HG03045 (cell line): Measurements from ENCODE around the gene OR8K3.

ENCODE experiments used
- ATAC-seq: cut with Tn5 transposase; IDR thresholded peaks from one replicate; pipeline ENCODE4 v1.9.1; 2021; ENCODE audit warnings: mild to moderate bottlenecking, moderate library complexity; ENCODE audit not compliant: unreplicated experiment

The OR8K3 gene

DNA sequence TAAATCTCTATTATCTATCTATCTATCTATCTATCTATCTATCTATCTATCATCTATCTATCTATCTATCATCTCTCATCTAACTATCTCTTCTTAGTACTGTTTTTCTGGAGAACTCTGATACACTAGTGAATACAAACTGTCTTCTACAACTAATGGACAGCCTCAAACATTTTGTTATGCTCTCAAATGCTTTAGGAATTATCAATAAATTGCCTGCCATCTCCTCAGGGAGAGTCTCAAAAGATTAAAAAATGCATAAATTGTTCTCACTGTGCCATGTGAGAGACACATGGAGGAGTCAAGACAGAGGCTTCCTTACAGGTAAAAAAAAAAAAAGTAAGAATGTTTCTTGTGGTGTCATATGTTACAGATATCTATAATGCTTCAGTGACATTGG, at the start of gene OR8K3:
Gene OR8K3, plus strand, starts transcription at position 301 of the 400 bp plus-strand sequence. CDS start 3,163 bp downstream, outside the sequence.
- no peak for ATAC-seq

GRCh38 chr11:56271092-56271491, 43.9 kb upstream of the OR8K3 start:
- ATAC-seq, result no peak

- ATAC-seq, result no peak
Measured at GRCh38 chr11:56273854-56274253, 41.1 kb upstream of the OR8K3 start, which contains the start of gene OR5T1. Gene OR5T1 (plus strand): TSS chr11:56274154. CDS start chr11:56275639, 1,485 bp downstream.

DNA sequence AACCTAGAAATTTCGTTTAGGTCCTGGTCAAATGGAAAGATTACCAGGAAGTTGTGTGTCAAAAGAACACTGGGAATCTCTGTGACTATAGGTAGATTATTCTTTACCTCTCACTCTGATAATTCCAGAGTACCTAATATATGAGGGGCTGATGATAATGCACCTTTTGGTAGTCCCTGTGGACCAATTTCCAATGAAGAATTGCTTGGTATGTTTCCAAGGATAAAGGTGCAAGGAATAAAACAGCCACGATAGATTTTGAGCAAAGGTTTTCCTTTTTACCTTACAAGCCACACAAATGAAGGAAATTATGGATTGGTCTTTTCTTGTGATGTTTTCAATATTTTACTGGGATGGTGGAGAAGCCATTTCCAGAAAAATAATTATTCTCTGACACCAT, 22.8 kb upstream of the OR8K3 start, which contains the start of gene OR8H1:
Gene OR8H1, minus strand, starts transcription at position 101 of the 400 bp plus-strand sequence. CDS start 1,192 bp downstream, outside the sequence.
- ATAC-seq, result no peak

GRCh38 chr11:56296898-56297297, 18.0 kb upstream of the OR8K3 start:
- no peak for ATAC-seq

- no peak for ATAC-seq
Measured at GRCh38 chr11:56307836-56308235, 7.1 kb upstream of the OR8K3 start.

- ATAC-seq, result no peak
Measured at GRCh38 chr11:56331861-56332491, 17.0 kb downstream of the OR8K3 start.

DNA sequence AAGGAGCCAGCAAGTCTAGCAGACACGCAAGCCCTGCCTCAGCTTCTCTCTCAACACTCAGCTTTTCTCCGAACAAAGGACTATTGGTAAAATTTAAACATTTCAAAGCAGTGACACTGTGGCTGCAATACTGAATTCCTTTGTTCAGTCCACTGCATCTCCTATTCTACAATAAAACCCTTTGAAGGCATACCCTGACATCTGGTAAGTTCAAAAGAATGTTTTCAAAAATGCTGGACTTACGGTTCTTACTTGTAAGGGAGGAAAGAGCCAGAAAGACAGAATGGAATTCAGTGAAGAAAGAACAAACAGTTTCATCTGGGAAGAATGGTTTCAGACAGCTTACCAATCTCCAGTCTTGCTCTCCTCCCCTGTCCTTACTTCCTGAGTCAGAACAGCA, 18.2 kb downstream of the OR8K3 start:
- no peak for ATAC-seq

GRCh38 chr11:56340289-56340688, 25.3 kb downstream of the OR8K3 start:
- ATAC-seq, result no peak

- no peak for ATAC-seq
Measured at GRCh38 chr11:56345739-56346138, 30.8 kb downstream of the OR8K3 start, which contains the start of gene OR8K1. Gene OR8K1 (plus strand): TSS chr11:56346039. CDS start chr11:56346039, 0 bp downstream.

GRCh38 chr11:56353991-56354390, 39.0 kb downstream of the OR8K3 start, which contains the start of gene OR8J1:
Gene OR8J1 (plus strand): TSS chr11:56354291. CDS start chr11:56360247, 5,956 bp downstream.
- no peak for ATAC-seq
